Endothelial cell of umbilical vein (primary cell): ENCODE data around the gene TEX22.

Experiments
- FOS ChIP-seq: IDR thresholded peaks from 2 replicates; pipeline ENCODE4 v1.6.1; 2011; ENCODE audit warnings: mild to moderate bottlenecking, low read length, moderate library complexity, borderline replicate concordance; ENCODE audit not compliant: insufficient read depth
- MYC ChIP-seq: IDR thresholded peaks from one replicate; pipeline ENCODE4 v1.6.1; 2011; ENCODE audit warnings: mild to moderate bottlenecking, low read depth, low read length
- POLR2A ChIP-seq: IDR thresholded peaks from 2 replicates; pipeline ENCODE4 v1.6.1; 2012; ENCODE audit warnings: low read depth, mild to moderate bottlenecking, control low read depth, low read length
- POLR2AphosphoS5 ChIP-seq: IDR thresholded peaks from 2 replicates; pipeline ENCODE4 v1.6.1; 2012; ENCODE audit warnings: low read depth, mild to moderate bottlenecking, control low read depth, low read length, moderate library complexity; ENCODE audit not compliant: insufficient read depth

DNA sequence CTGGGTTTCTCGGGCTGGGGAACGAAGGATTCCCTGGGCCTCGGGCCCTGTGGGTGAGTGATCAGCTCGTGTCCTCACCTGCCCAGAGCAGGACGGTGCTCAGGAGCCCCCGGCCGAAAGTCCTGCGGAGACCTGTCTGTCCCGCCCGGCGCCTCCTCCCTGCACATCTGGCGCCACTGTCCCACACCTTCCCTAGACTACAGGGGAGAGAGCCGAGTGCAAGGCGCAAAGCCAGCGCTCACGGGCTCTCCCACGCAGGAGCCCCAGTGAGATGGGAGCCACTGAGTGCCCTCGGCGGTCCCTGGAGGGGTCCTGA is 13.1 kb upstream of the TEX22 start:
- no peak for TF ChIP-seq MYC
- no peak for TF ChIP-seq POLR2A
- no peak for TF ChIP-seq POLR2AphosphoS5
- TF ChIP-seq FOS = no peak
